IMR-90 (cell line): ENCODE results near the gene CENPT. TPM values are rescaled to one million over a fixed set of nuclear protein-coding genes. Genes with fewer than 3 reads are reported as not detected.

Source experiments
- ATAC-seq: fragments of 200-7000 bp; cut with Tn5 transposase; 2 replicates; pipeline ENCODE4 v1.9.1; 2020; ENCODE audit warnings: low read depth, mild to moderate bottlenecking, moderate library complexity
- BruUV-seq: library from RNA; stranded (reverse); fragments of 400-500 nt; replicated peaks from 2 replicates; lab custom pipeline; 2021; lab: Mats Ljungman, UMichigan
- CTCF ChIA-PET: fragments of 300-600 bp; formaldehyde crosslinking; extraction: SDS; loops from one replicate; lab custom pipeline; 2021; ENCODE audit warnings: antibody characterized with exemption; lab: Yijun Ruan, JAX
- POLR2A ChIA-PET: fragments of 300-600 bp; sonication (Branson Sonifier 250); formaldehyde crosslinking; loops from one replicate; lab custom pipeline; 2022; ENCODE audit warnings: antibody characterized with exemption; ENCODE audit not compliant: unreplicated experiment; lab: Charles Lee
- DNase-seq: peaks from one replicate; pipeline ENCODE4 v3.0.0; 2013
- H2AFZ ChIP-seq: replicated peaks from 2 replicates; pipeline ENCODE3; 2013; ENCODE audit warnings: low read length, mild to moderate bottlenecking; ENCODE audit not compliant: poor library complexity
- H2AK5ac ChIP-seq: 2 replicates; pipeline ENCODE4 v1.6.1; 2013; ENCODE audit warnings: low read depth, low read length, inconsistent platforms
- H2AK9ac ChIP-seq: replicated peaks from 2 replicates; pipeline ENCODE3; 2013; ENCODE audit warnings: mild to moderate bottlenecking, low read depth, low read length, moderate library complexity; ENCODE audit not compliant: poor library complexity
- H2BK120ac ChIP-seq: 2 replicates; pipeline ENCODE4 v1.6.1; 2013; ENCODE audit warnings: low read depth, low read length, inconsistent platforms
- H2BK15ac ChIP-seq: 3 replicates; pipeline ENCODE4 v1.6.1; 2013; ENCODE audit warnings: low read depth, low read length, inconsistent platforms
- H2BK20ac ChIP-seq: 2 replicates; pipeline ENCODE4 v1.6.1; 2013; ENCODE audit warnings: low read depth, mild to moderate bottlenecking, inconsistent platforms, low read length, moderate library complexity
- H2BK5ac ChIP-seq: 2 replicates; pipeline ENCODE4 v1.6.1; 2013; ENCODE audit warnings: mild to moderate bottlenecking, low read depth, low read length, inconsistent platforms; ENCODE audit not compliant: poor library complexity, severe bottlenecking
- H3K14ac ChIP-seq: replicated peaks from 2 replicates; pipeline ENCODE4 v1.6.1; 2013; ENCODE audit warnings: low read depth, low read length, inconsistent platforms
- H3K18ac ChIP-seq: 2 replicates; pipeline ENCODE4 v1.6.1; 2013; ENCODE audit warnings: low read depth, low read length, control low read depth
- H3K23ac ChIP-seq: 2 replicates; pipeline ENCODE4 v1.6.1; 2013; ENCODE audit warnings: low read depth, low read length, inconsistent platforms
- H3K27ac ChIP-seq: 2 replicates; pipeline ENCODE4 v1.5.1; 2013; ENCODE audit warnings: mild to moderate bottlenecking, control low read depth, low read length; ENCODE audit not compliant: insufficient read depth
- H3K27me3 ChIP-seq: 2 replicates; pipeline ENCODE4 v1.6.1; 2013; ENCODE audit warnings: low read length; ENCODE audit not compliant: control insufficient read depth, insufficient read depth
- H3K36me3 ChIP-seq: 2 replicates; pipeline ENCODE4 v1.6.1; 2013; ENCODE audit warnings: low read length, mixed read lengths; ENCODE audit not compliant: control insufficient read depth, insufficient read depth
- H3K4ac ChIP-seq: 2 replicates; pipeline ENCODE4 v1.6.1; 2013; ENCODE audit warnings: low read depth, low read length, inconsistent platforms
- H3K4me1 ChIP-seq: 2 replicates; pipeline ENCODE4 v1.6.1; 2013; ENCODE audit warnings: low read length, mixed read lengths; ENCODE audit not compliant: control insufficient read depth, insufficient read depth
- H3K4me2 ChIP-seq: 2 replicates; pipeline ENCODE4 v1.6.1; 2013; ENCODE audit warnings: low read depth, mild to moderate bottlenecking, control low read depth, low read length, moderate library complexity
- H3K4me3 ChIP-seq: 2 replicates; pipeline ENCODE4 v1.5.1; 2013; ENCODE audit warnings: low read depth, mild to moderate bottlenecking, control low read depth, low read length, moderate library complexity; ENCODE audit not compliant: insufficient read depth
- H3K56ac ChIP-seq: 2 replicates; pipeline ENCODE4 v1.6.1; 2013; ENCODE audit warnings: low read length, inconsistent platforms; ENCODE audit not compliant: insufficient read depth; ENCODE audit errors: extremely low read depth
- H3K79me1 ChIP-seq, 2 experiments: 2 replicates each; pipeline ENCODE4 v1.6.1; 2013; ENCODE audit warnings: low read length in 2 of 2, inconsistent platforms in 1 of 2, low read depth in 1 of 2
- H3K9ac ChIP-seq: 2 replicates; pipeline ENCODE4 v1.6.1; 2013; ENCODE audit warnings: low read depth, low read length, control low read depth
- H3K9me1 ChIP-seq: 2 replicates; pipeline ENCODE4 v1.6.1; 2013; ENCODE audit warnings: low read length, inconsistent platforms; ENCODE audit not compliant: insufficient read depth
- H3K9me3 ChIP-seq: 2 replicates; pipeline ENCODE4 v1.6.1; 2013; ENCODE audit warnings: low read length; ENCODE audit not compliant: control insufficient read depth, insufficient read depth
- H4K20me1 ChIP-seq: 2 replicates; pipeline ENCODE4 v1.6.1; 2013; ENCODE audit warnings: low read length, inconsistent platforms; ENCODE audit not compliant: insufficient read depth
- H4K5ac ChIP-seq: 2 replicates; pipeline ENCODE4 v1.6.1; 2013; ENCODE audit warnings: mild to moderate bottlenecking, low read depth, low read length, control low read depth
- H4K8ac ChIP-seq, 2 experiments: 2 replicates each; pipeline ENCODE4 v1.6.1; 2013; ENCODE audit warnings: low read depth in 2 of 2, low read length in 2 of 2, control low read depth in 1 of 2, inconsistent platforms in 1 of 2
- H4K91ac ChIP-seq: 2 replicates; pipeline ENCODE4 v1.6.1; 2013; ENCODE audit warnings: low read depth, low read length, inconsistent platforms; ENCODE audit not compliant: insufficient read depth
- BHLHE40 ChIP-seq: fragments of 150-350 bp; IDR thresholded peaks from 2 replicates; pipeline ENCODE4 v1.6.1; 2016; ENCODE audit warnings: mild to moderate bottlenecking, low read depth, low read length
- CEBPB ChIP-seq: IDR thresholded peaks from 2 replicates; pipeline ENCODE4 v1.6.1; 2012; ENCODE audit warnings: low read depth, low read length, improper control_type of control experiment
- CHD1 ChIP-seq: IDR thresholded peaks from 2 replicates; pipeline ENCODE4 v1.6.1; 2012; ENCODE audit warnings: low read depth, low read length, improper control_type of control experiment
- FOS ChIP-seq: fragments of 150-350 bp; IDR thresholded peaks from 2 replicates; pipeline ENCODE4 v1.6.1; 2016; ENCODE audit warnings: low read depth, low read length
- NFE2L2 ChIP-seq: fragments of 150-350 bp; IDR thresholded peaks from 2 replicates; pipeline ENCODE4 v1.6.1; 2016; ENCODE audit warnings: low read depth, mild to moderate bottlenecking, low read length
- RAD21 ChIP-seq: IDR thresholded peaks from 2 replicates; pipeline ENCODE4 v1.6.1; 2012; ENCODE audit warnings: low read length, improper control_type of control experiment
- RFX5 ChIP-seq: IDR thresholded peaks from 2 replicates; pipeline ENCODE4 v1.8.0; 2012; ENCODE audit warnings: low read depth, mild to moderate bottlenecking, low read length, moderate library complexity
- WGBS, 2 experiments: methylation state at CpG; one replicate each; pipeline versions ENCODE4 v1.1.5 to v1.1.7; 2013; ENCODE audit warnings: missing lambda C conversion rate in 2 of 2; ENCODE audit not compliant: insufficient read length in 1 of 2; ENCODE audit errors: extremely low coverage in 2 of 2; 5-methylcytosine and 5-hydroxymethylcytosine counted together
- dilution Hi-C: fragments of 300-500 bp; cut with HindIII; formaldehyde crosslinking; loops from one replicate; pipeline ENCODE4 v1.14.3; 2018; ENCODE audit warnings: low sequenced_read_pairs; ENCODE audit not compliant: unreplicated experiment
- in situ Hi-C: fragments of 300-500 bp; cut with MboI; formaldehyde crosslinking; loops from 3 replicates; pipeline ENCODE4 v1.14.3; 2019; ENCODE audit warnings: low sequenced_read_pairs, inconsistent platforms, mixed read lengths
- intact Hi-C: fragments of 100-400 bp; cut with micrococcal nuclease; formaldehyde crosslinking; loops from 2 replicates; pipeline ENCODE4 v1.10.0; 2022
- polyA plus RNA-seq, 3 experiments: library from polyadenylated mRNA; depleted of rRNA; stranded (reverse); fragments of >200 nt; gene quantifications; 2 replicates each; pipeline ENCODE4 v1.2.3, GENCODE V29; 2012; ENCODE audit warnings: low replicate concordance in 1 of 3
- total RNA-seq: library from RNA; depleted of rRNA; stranded (reverse); fragments of >200 nt; gene quantifications from 2 replicates; pipeline ENCODE4 v1.2.3, GENCODE V29; 2012
- TF ChIP-seq, protein P1 (sequence below): conservative IDR thresholded peaks from 2 replicates; pipeline ENCODE4 v1.5.1; 2012; ENCODE audit warnings: mild to moderate bottlenecking, low read depth, low read length, improper control_type of control experiment
- TF ChIP-seq, protein P2 (sequence below): fragments of 150-350 bp; IDR thresholded peaks from 2 replicates; pipeline ENCODE4 v1.6.1; 2017; ENCODE audit warnings: mild to moderate bottlenecking, antibody characterized with exemption, low read length, low read depth

The CENPT gene
- total and polyA plus RNA-seq, 2 of the 4 experiments (the other 2 are of a cell fraction): 33.3 to 83.1 TPM

GRCh38 chr16:67881621-67882161 lies 34.2 kb upstream of the CENPT start:
- H4K91ac ChIP-seq: no peak overlapping the region
- H3K9ac ChIP-seq: no peak overlapping the region
- DNase-seq (no peak), ATAC-seq (no peak)
- H2AK9ac ChIP-seq: no peak overlapping the region
- peaks cover 42% of the 10 kb centered on the region for H4K20me1 ChIP-seq
- 90% methylated on average over 18 of the region's 21 CpGs; no CpG with 5 or more reads in 1 of the 2 experiments for WGBS, 2 experiments
- no peak overlapping the region for H3K23ac ChIP-seq
- H2AK5ac ChIP-seq: no peak overlapping the region
- H4K8ac ChIP-seq: no peak overlapping the region
- H2BK20ac ChIP-seq: no peak overlapping the region
- H3K4me2 ChIP-seq: no peak overlapping the region
- dilution Hi-C loops (no loop called here), in situ Hi-C loops (no loop called here), intact Hi-C loops (no loop called here)
- no peak overlapping the region for H3K56ac ChIP-seq
- no peak overlapping the region for H2BK5ac ChIP-seq
- H2AFZ ChIP-seq: no peak overlapping the region
- H3K27ac ChIP-seq: no peak overlapping the region
- H3K27me3 ChIP-seq: no peaks in the 10 kb centered on the region
- CTCF ChIA-PET: interaction anchor here (1.4 kb wide), 1 partner anchor 47 kb away, joined by 3 read pairs; no protein-coding TSS in a partner anchor
- no peak overlapping the region for H2BK120ac ChIP-seq
- H2BK15ac ChIP-seq: no peak overlapping the region
- H3K79me1 ChIP-seq: peaks cover 5 to 20% of the 10 kb centered on the region in 2 experiments; a peak in 3 of 4 replicates
- no peak overlapping the region for H3K4ac ChIP-seq
- POLR2A ChIA-PET: no interaction called here
- no peak overlapping the region for H3K18ac ChIP-seq
- no peak overlapping the region for H3K4me3 ChIP-seq
- H3K36me3 ChIP-seq: peaks cover 76% of the 10 kb centered on the region
- no TSS peak for BruUV-seq
- TF ChIP-seq BHLHE40 (no peak), CEBPB (no peak), RFX5 (no peak), FOS (no peak), NFE2L2 (no peak), CHD1 (no peak), RAD21 (no peak)
- TF ChIP-seq, protein P1, sequence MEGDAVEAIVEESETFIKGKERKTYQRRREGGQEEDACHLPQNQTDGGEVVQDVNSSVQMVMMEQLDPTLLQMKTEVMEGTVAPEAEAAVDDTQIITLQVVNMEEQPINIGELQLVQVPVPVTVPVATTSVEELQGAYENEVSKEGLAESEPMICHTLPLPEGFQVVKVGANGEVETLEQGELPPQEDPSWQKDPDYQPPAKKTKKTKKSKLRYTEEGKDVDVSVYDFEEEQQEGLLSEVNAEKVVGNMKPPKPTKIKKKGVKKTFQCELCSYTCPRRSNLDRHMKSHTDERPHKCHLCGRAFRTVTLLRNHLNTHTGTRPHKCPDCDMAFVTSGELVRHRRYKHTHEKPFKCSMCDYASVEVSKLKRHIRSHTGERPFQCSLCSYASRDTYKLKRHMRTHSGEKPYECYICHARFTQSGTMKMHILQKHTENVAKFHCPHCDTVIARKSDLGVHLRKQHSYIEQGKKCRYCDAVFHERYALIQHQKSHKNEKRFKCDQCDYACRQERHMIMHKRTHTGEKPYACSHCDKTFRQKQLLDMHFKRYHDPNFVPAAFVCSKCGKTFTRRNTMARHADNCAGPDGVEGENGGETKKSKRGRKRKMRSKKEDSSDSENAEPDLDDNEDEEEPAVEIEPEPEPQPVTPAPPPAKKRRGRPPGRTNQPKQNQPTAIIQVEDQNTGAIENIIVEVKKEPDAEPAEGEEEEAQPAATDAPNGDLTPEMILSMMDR: no peak
- TF ChIP-seq, protein P2, sequence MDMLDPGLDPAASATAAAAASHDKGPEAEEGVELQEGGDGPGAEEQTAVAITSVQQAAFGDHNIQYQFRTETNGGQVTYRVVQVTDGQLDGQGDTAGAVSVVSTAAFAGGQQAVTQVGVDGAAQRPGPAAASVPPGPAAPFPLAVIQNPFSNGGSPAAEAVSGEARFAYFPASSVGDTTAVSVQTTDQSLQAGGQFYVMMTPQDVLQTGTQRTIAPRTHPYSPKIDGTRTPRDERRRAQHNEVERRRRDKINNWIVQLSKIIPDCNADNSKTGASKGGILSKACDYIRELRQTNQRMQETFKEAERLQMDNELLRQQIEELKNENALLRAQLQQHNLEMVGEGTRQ: no peak
- no peaks in the 10 kb centered on the region for H3K9me1 ChIP-seq
- H3K14ac ChIP-seq: no peak overlapping the region
- no peaks in the 10 kb centered on the region for H3K9me3 ChIP-seq
- H3K4me1 ChIP-seq: peaks cover 4% of the 10 kb centered on the region; the same call in 1 of the 2 replicates
- no peak overlapping the region for H4K5ac ChIP-seq
